ENCODE measurements around the gene MLLT1. TPM values are rescaled to one million over a fixed set of nuclear protein-coding genes. Genes with fewer than 3 reads are reported as not detected.

MLLT1 gene
- total RNA-seq, 1 donor, result 15.9 TPM

- no peaks in the 10 kb centered on the region for H3K9me3 ChIP-seq (ENCODE audit: low read depth, low read length)
- no peak overlapping the region for H2AFZ ChIP-seq (ENCODE audit: low read length)
- H3K27ac ChIP-seq (ENCODE audit: low read depth, low read length), result peak overlapping the region; percentile 65
- DNase-seq (ENCODE audit: insufficient read length, low spot score, missing footprints), result peak; percentile 83
- H3K27me3 ChIP-seq (ENCODE audit: insufficient read depth, low read length), result no peaks in the 10 kb centered on the region
- peaks cover 64% of the 10 kb centered on the region for H4K20me1 ChIP-seq (ENCODE audit: insufficient read depth, low read length)
- H3K4me3 ChIP-seq (ENCODE audit: insufficient read depth, low read length), result peak overlapping the region; percentile 41
- no peak for TF ChIP-seq CTCF (IDR thresholded peaks at IDR 0.05; ENCODE audit: extremely low read depth, low read depth, low read length)
- H3K4me2 ChIP-seq (ENCODE audit: insufficient read depth, low read length), result peak overlapping the region; percentile 60
- peaks cover 92% of the 10 kb centered on the region for H3K79me2 ChIP-seq (ENCODE audit: insufficient read depth, low read length)
- peaks cover 37% of the 10 kb centered on the region for H3K4me1 ChIP-seq (ENCODE audit: insufficient read depth, low read length)
- peaks cover 10% of the 10 kb centered on the region for H3K36me3 ChIP-seq (ENCODE audit: insufficient read depth, low read length)
These were observed 46.5 kb downstream of the MLLT1 start for GRCh38 chr19:6233056-6233826.

DNA sequence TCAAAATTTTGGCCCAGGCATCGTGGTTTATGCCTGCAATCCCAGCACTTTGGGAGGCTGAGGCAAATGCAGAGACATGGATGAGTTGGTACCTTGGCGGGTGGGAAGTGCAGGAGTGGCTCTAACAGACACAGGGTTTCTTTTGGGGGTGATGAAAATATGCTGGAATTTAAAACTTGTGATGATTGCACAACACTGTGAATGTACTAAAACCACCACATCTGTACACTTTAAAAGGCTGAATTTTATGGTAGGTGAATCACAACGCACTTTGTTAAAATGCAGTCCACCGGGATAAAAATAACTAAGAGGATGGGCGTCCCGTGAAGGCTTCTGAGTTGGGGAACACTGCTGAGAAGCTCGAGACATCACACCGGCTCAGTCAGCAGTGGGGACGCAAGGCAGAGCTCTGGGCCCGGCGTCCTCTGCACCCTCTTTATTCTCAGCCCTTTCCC, 47.1 kb downstream of the MLLT1 start:
- Histone ChIP-seq H4K20me1 (ENCODE audit: insufficient read depth, low read length) (peaks cover 62% of the 10 kb centered on the region), H3K27ac (ENCODE audit: low read depth, low read length) (peak overlapping the region; percentile 65), H3K4me2 (ENCODE audit: insufficient read depth, low read length) (peak overlapping the region; percentile 60), H3K4me1 (ENCODE audit: insufficient read depth, low read length) (peaks cover 33% of the 10 kb centered on the region), H3K36me3 (ENCODE audit: insufficient read depth, low read length) (peaks cover 10% of the 10 kb centered on the region), H3K4me3 (ENCODE audit: insufficient read depth, low read length) (peak overlapping the region; percentile 41), H3K27me3 (ENCODE audit: insufficient read depth, low read length) (no peaks in the 10 kb centered on the region), H3K79me2 (ENCODE audit: insufficient read depth, low read length) (peaks cover 91% of the 10 kb centered on the region), H2AFZ (ENCODE audit: low read length) (no peak overlapping the region), H3K9me3 (ENCODE audit: low read depth, low read length) (no peaks in the 10 kb centered on the region)
- no peak for TF ChIP-seq CTCF (IDR thresholded peaks at IDR 0.05; ENCODE audit: extremely low read depth, low read depth, low read length)
- DNase-seq (ENCODE audit: insufficient read length, low spot score, missing footprints), result peak; percentile 97

DNA sequence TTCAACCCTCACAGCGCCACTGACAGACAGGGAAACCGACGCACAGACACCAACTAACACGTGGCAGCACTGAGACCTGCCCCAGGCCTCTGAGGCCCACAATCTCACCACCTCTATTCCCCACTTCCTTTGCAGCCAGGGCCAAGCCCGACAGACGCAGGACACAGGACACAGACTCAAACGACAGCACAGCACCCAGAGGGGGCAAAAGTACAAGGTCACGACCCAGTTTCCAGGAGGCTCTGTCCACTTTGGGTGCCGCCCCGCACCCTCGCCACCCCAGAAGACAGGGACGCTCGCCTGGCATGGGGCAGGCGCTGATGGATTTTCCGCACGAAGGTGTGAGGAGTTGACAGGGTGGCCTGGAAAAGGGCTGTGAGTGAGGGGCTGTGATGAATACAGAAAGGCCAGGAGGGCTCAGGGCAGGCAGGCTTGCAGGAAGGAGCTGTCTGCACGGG, 48.8 kb downstream of the MLLT1 start:
- H3K4me2 ChIP-seq (ENCODE audit: insufficient read depth, low read length), result no peak overlapping the region
- DNase-seq (ENCODE audit: insufficient read length, low spot score, missing footprints), result peak; percentile 63

More for the DNA sequence above, 48.8 kb downstream of the MLLT1 start:
- TF ChIP-seq CTCF (IDR thresholded peaks at IDR 0.05; ENCODE audit: extremely low read depth, low read depth, low read length), result no peak
- Histone ChIP-seq H3K79me2 (ENCODE audit: insufficient read depth, low read length) (peaks cover 83% of the 10 kb centered on the region), H3K4me3 (ENCODE audit: insufficient read depth, low read length) (no peak overlapping the region), H3K36me3 (ENCODE audit: insufficient read depth, low read length) (peaks cover 18% of the 10 kb centered on the region), H4K20me1 (ENCODE audit: insufficient read depth, low read length) (peaks cover 54% of the 10 kb centered on the region), H3K4me1 (ENCODE audit: insufficient read depth, low read length) (peaks cover 33% of the 10 kb centered on the region), H3K27me3 (ENCODE audit: insufficient read depth, low read length) (no peaks in the 10 kb centered on the region), H3K27ac (ENCODE audit: low read depth, low read length) (no peak overlapping the region), H2AFZ (ENCODE audit: low read length) (no peak overlapping the region), H3K9me3 (ENCODE audit: low read depth, low read length) (no peaks in the 10 kb centered on the region)

All from osteoblast (primary cell).